MCF 10A (cell line): Measurements from ENCODE around the gene DPP8. TPM values are rescaled to one million over a fixed set of nuclear protein-coding genes. Genes with fewer than 3 reads are reported as not detected.
"Not testable (repeated sequence)": the region's sequence is repeated elsewhere in the genome, so short reads cannot be mapped to it uniquely, and the experiment has no call there.

Experiments
- BruUV-seq: library from RNA; stranded (reverse); fragments of 400-500 nt; replicated peaks from 2 replicates; lab custom pipeline; 2021; lab: Mats Ljungman, UMichigan
- CTCF ChIA-PET: fragments of 300-600 bp; sonication (Branson Sonifier 250); formaldehyde crosslinking; extraction: SDS; loops from one replicate; lab custom pipeline; 2021; ENCODE audit warnings: antibody characterized with exemption, inconsistent platforms; lab: Yijun Ruan, JAX
- POLR2A ChIA-PET: fragments of 300-600, 350-650 bp; sonication (Branson Sonifier 250); formaldehyde crosslinking; extraction: SDS; loops from one replicate; lab custom pipeline; 2020; ENCODE audit warnings: antibody characterized with exemption, inconsistent platforms; lab: Yijun Ruan, JAX
- DNase-seq: peaks from one replicate; pipeline ENCODE4 v3.0.0-alpha.2; 2018; ENCODE audit not compliant: unreplicated experiment
- H3K27ac Mint-ChIP-seq: one replicate; pipeline ENCODE4 v1.8.0; 2022; ENCODE audit warnings: mild to moderate bottlenecking, low read depth, mixed read lengths; ENCODE audit not compliant: unreplicated experiment
- H3K27me3 Mint-ChIP-seq: one replicate; pipeline ENCODE4 v1.8.0; 2022; ENCODE audit warnings: mixed read lengths; ENCODE audit not compliant: insufficient read depth, unreplicated experiment
- H3K36me3 Mint-ChIP-seq: one replicate; pipeline ENCODE4 v1.8.0; 2022; ENCODE audit warnings: mild to moderate bottlenecking, moderate library complexity, mixed read lengths; ENCODE audit not compliant: insufficient read depth, unreplicated experiment
- H3K4me1 Mint-ChIP-seq: one replicate; pipeline ENCODE4 v1.8.0; 2022; ENCODE audit warnings: mixed read lengths; ENCODE audit not compliant: insufficient read depth, unreplicated experiment
- H3K4me3 Mint-ChIP-seq: one replicate; pipeline ENCODE4 v1.8.0; 2022; ENCODE audit warnings: mild to moderate bottlenecking, moderate library complexity, mixed read lengths; ENCODE audit not compliant: unreplicated experiment
- H3K9me3 Mint-ChIP-seq: one replicate; pipeline ENCODE4 v1.8.0; 2022; ENCODE audit warnings: mixed read lengths; ENCODE audit not compliant: unreplicated experiment
- intact Hi-C: fragments of 100-400 bp; cut with micrococcal nuclease; formaldehyde crosslinking; loops from 2 replicates; pipeline ENCODE4 v1.14.1; 2022
- total RNA-seq: library from RNA; stranded (reverse); gene quantifications from 2 replicates; pipeline ENCODE4 v1.2.3, GENCODE V29; 2022
- TF ChIP-seq, protein P1 (sequence below): fragments of 200-600 bp; IDR thresholded peaks from one replicate; pipeline ENCODE4 v1.8.0; 2022; ENCODE audit warnings: antibody characterized with exemption, mild to moderate bottlenecking; ENCODE audit not compliant: unreplicated experiment

Gene DPP8
- total RNA-seq, 1 experiment from 2014 or later, result 24.5 TPM

DNA sequence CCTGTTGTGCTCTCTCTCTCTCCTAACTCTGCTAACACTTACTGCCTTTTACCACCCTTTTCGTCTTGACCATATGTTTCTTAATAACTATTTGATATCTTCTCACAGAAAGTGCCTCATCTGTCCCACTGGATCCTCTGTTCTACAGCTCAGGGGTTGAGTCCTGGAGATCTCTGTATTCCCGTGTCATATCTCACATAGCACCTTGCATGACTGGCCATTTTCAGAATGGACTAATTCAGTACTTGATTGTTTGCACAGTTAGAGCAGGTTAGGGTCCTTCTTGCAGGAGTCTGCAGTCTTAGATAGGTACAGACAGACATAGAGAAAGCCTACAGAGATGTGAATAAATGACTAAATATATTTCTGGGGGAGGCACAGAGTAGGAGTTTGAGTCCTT is 33.7 kb upstream of the DPP8 start:
- H3K4me3 Mint-ChIP-seq, result no peak overlapping the region
- ChIA-PET POLR2A (no interaction called here), CTCF (interaction anchor here (0.7 kb wide), 1 partner anchor 193 kb away, joined by 3 read pairs; no protein-coding TSS in a partner anchor)
- peaks cover 6% of the 10 kb centered on the region for H3K4me1 Mint-ChIP-seq
- no peaks in the 10 kb centered on the region for H3K27me3 Mint-ChIP-seq
- TF ChIP-seq, protein P1, sequence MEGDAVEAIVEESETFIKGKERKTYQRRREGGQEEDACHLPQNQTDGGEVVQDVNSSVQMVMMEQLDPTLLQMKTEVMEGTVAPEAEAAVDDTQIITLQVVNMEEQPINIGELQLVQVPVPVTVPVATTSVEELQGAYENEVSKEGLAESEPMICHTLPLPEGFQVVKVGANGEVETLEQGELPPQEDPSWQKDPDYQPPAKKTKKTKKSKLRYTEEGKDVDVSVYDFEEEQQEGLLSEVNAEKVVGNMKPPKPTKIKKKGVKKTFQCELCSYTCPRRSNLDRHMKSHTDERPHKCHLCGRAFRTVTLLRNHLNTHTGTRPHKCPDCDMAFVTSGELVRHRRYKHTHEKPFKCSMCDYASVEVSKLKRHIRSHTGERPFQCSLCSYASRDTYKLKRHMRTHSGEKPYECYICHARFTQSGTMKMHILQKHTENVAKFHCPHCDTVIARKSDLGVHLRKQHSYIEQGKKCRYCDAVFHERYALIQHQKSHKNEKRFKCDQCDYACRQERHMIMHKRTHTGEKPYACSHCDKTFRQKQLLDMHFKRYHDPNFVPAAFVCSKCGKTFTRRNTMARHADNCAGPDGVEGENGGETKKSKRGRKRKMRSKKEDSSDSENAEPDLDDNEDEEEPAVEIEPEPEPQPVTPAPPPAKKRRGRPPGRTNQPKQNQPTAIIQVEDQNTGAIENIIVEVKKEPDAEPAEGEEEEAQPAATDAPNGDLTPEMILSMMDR, result no peak
- no TSS peak for BruUV-seq
- H3K36me3 Mint-ChIP-seq, result peaks cover 18% of the 10 kb centered on the region
- intact Hi-C loops, result no loop called here
- no peaks in the 10 kb centered on the region for H3K9me3 Mint-ChIP-seq
- no peak overlapping the region for H3K27ac Mint-ChIP-seq
- DNase-seq, result no peak

DNA sequence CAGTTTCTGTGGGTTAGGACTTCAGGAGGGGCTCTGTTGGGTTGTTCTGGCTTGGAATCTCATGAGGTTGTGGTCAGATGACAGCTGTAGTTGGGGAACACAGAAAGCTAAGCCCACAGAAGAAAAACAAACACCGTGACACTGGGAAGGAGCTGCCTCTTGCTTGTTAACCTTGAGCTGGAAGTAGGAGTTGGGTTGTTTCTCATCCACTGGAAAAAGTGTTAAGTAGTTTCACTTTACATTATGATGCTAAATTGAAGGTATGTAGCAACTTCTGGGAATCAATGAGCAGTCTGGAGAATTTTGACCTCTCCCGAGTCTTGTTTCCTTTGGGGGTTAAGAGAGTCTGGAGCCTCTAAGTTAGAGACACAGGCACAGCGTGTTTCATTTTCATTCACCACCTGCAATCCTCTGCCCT is 33.2 kb upstream of the DPP8 start:
- H3K9me3 Mint-ChIP-seq, result no peaks in the 10 kb centered on the region
- intact Hi-C loops, result no loop called here
- H3K4me1 Mint-ChIP-seq, result peaks cover 6% of the 10 kb centered on the region
- POLR2A ChIA-PET, result no interaction called here
- TF ChIP-seq, protein P1, result no peak
- no peaks in the 10 kb centered on the region for H3K27me3 Mint-ChIP-seq
- CTCF ChIA-PET, result no interaction called here
- no peak for DNase-seq
- H3K36me3 Mint-ChIP-seq, result peaks cover 13% of the 10 kb centered on the region
- H3K4me3 Mint-ChIP-seq, result no peak overlapping the region
- H3K27ac Mint-ChIP-seq, result no peak overlapping the region
- no TSS peak for BruUV-seq

DNA sequence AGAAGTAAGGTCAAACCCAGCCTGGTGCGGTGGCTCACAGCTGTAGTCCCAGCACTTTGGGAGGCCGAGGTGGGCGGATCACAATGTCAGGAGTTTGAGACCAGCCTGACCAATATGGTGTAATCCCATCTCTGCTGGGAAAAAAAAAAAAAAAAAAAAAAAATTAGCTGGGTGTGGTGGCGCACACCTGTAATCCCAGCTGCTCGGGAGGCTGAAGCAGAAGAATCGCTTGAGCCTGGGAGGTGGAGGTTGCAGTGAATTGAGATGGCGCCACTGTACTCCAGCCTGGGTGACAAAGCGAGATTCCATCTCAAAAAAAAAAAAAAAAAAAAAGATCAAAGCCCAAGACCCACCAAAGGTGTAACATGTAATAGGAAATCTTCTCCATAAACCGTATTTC is 31.8 kb upstream of the DPP8 start:
- H3K36me3 Mint-ChIP-seq, H3K4me3 Mint-ChIP-seq, intact Hi-C loops, H3K27ac Mint-ChIP-seq, H3K9me3 Mint-ChIP-seq, DNase-seq, CTCF ChIA-PET, H3K27me3 Mint-ChIP-seq, BruUV-seq, H3K4me1 Mint-ChIP-seq: not testable (repeated sequence)
- POLR2A ChIA-PET, result interaction anchor here (0.6 to 1.7 kb wide), 3 partner anchors 19 to 691 kb away, joined by 3 to 6 read pairs (median 4); partner anchors contain the start of gene HACD3

DNA sequence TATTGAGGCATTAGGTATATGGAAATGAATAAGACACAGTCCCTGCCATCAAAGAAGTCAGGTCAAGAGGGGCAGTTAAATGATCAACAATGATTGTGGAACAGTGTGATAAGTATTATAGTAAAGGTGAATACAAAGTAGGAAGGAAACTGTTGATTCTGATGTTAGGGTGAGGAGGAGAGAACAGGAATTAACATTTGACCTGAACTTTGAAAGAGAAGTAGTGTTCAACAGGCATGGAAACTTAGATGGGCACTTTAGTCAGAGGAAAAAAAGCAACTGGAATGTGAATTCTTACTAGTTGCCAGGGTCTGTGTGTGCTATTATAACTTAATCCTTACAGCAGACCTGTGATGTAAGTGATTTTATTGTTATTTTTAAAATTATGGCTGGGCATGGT is 30.4 kb upstream of the DPP8 start:
- no peak for DNase-seq
- BruUV-seq, result no TSS peak
- Mint-ChIP-seq H3K36me3 (no peaks in the 10 kb centered on the region), H3K9me3 (no peaks in the 10 kb centered on the region), H3K4me1 (peaks cover 6% of the 10 kb centered on the region), H3K27ac (no peak overlapping the region), H3K27me3 (no peaks in the 10 kb centered on the region), H3K4me3 (no peak overlapping the region)
- POLR2A ChIA-PET, result interaction anchor here (0.6 kb wide), 1 partner anchor 17 kb away, joined by 4 read pairs; no protein-coding TSS in a partner anchor
- intact Hi-C loops, result no loop called here
- TF ChIP-seq, protein P1, result no peak
- CTCF ChIA-PET, result no interaction called here
